Renal pelvis (tissue), 4 donors: Measurements from ENCODE around the gene ISL2. TPM values are rescaled to one million over a fixed set of nuclear protein-coding genes. Genes with fewer than 3 reads are reported as not detected.

Source experiments
- DNase-seq: peaks from one replicate; pipeline ENCODE4 v3.0.0-alpha.2; 2013
- polyA plus RNA-seq, 3 donors: library from polyadenylated mRNA; unstranded; fragments of 120-200 nt; gene quantifications; one replicate each; pipeline ENCODE4 v1.2.1, GENCODE V29; 2013; ENCODE audit not compliant: insufficient read length in 3 of 3

ISL2 gene
- polyA plus RNA-seq, 3 donors, result 0.14 TPM; not detected in 2

GRCh38 chr15:76376816-76377215 is 40.2 kb downstream of the ISL2 start:
- DNase-seq, result no peak

DNA sequence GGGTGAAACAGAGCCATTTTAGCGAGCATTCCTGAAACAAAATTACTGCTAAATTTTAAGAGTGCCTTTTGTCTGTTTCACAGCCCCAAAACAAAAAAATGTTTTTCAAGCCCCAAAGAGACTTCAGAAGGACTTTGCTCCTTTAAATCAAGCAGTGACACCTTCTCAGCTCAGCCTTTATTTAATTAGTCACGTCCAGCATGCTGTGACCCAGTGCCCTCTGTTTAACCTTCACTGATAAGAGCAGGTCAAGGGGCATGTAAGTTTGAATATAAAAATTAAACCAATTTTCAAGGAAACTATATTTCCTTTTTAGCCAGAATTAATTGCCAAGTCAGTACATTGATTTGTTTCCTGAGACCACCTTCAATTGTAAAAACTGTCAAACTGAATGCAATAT is 40.6 kb downstream of the ISL2 start:
- no peak for DNase-seq

- no peak for DNase-seq
These were observed 41.2 kb downstream of the ISL2 start for GRCh38 chr15:76377751-76378150.

DNA sequence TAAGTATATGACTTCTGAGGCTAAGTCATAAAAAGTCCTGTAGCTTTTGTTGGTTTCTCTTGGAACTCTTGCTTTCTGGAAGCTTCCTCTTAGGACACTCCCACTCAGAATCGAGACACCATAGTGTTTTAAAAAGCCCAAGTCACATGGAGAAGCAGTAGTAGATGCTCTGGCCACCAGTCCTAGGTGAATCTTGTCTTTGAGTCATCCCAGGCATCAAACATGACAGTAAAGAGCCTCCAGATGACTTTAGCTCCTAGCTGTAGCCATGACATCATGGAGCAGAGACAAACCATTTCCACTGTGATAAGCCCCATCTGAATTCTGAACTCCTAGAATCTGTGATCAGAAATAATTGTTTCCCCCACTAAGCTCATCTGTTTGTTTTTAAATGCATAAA is 42.1 kb downstream of the ISL2 start:
- no peak for DNase-seq

- no peak for DNase-seq
These were observed 43.7 kb downstream of the ISL2 start for GRCh38 chr15:76380249-76380648.

- no peak for DNase-seq
These were observed 44.8 kb downstream of the ISL2 start for GRCh38 chr15:76381366-76381765.

DNA sequence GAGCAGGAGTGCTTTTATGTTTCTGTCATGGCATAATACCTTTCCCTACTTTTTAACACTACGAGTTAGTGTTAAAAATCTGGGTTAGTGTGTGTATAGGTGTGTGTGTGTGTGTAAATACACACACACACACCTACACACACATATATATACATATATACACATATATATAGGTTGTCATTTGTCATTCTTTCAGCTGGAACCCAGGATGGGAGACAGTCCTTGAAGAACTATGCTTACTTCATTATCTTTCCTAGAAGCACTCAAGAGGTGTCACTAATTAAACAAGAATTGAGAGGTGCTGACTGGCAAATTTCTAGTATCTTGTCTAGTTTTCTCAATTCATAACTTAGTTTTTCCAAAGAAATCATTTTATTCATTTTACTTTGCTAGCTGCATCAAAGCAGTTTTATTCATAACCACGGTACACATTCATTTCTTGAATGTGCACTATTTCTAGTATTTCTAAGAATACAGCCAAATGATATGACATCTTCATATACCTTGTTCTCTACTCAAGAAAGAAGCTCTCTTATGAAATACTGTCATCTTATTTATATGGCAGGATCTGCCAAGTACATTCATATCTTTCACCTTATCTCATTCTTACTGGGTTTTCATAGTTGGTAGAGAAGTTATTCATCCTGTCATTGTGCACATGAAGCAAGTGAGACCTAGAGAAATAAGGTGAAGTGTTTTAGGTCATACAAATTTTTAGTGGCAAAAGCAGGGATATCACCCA is 46.6 kb downstream of the ISL2 start:
- DNase-seq, result no peak

GRCh38 chr15:76384409-76384808 is 47.8 kb downstream of the ISL2 start:
- DNase-seq, result no peak

DNA sequence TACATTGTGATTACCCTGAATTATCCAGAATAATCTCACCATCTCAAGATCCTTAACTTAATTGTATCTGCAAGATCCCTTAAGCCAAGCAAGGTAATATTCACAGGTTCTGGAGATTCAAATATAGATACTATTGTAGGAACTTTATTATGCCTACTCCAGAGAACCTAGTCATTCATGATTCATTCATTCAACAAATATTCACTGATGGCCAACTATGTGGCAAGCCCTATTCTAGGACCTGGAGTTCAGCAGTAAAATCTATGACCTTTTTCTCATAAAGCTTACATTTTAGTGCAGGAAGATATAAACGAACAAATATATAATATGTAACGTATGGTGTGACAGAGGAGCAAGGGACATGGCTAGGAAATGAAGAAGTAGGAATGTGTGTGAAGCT is 49.6 kb downstream of the ISL2 start:
- DNase-seq, result no peak

DNA sequence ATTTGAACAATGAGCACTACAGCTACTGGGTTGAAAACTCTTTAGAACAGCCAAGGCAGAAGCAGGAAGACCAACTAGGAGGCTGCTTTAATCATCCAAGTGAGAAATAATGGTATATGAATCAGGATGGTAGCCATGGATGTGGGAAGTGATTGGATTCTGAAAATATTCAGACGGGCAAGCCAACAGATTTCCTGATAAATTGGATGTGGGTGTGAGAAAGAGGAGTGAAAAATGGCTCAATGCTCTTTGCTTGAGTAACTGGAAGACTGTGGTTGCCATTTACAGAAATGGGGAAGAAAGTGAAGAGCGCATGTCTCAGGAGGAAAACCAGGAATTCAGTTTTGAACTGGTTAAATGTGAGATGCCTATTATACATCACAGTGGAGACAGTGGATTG is 50.4 kb downstream of the ISL2 start:
- DNase-seq, result no peak

DNA sequence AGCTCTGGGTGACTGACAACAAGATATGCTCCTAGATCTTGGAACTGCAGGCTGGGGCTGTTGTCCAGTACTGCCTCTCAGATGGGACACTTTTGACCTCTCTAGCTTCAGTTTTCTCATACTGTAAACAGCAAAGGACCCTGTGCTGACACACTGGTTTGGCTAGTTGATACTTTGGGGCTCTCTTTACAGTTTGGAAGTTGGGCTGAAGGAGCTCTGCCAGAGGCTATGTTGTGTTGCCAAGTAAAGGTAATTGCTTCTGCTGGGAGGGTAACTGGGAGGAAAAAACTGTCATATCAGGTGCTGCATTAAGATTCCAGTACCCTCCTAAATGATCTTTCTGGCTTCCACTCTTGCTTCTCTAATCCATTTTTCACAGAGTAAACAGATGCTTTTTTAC is 54.0 kb downstream of the ISL2 start:
- DNase-seq, result no peak

GRCh38 chr15:76391309-76391708 is 54.7 kb downstream of the ISL2 start:
- DNase-seq, result no peak

- DNase-seq, result no peak
These were observed 55.3 kb downstream of the ISL2 start for GRCh38 chr15:76391847-76392246.

Other genes starting within 250 kb of the ISL2 start
- 100 to 1,000 TPM; 160 to 167 (median 160) TPM for gene ETFA, start 25.3 kb upstream of the ISL2 start, polyA plus RNA-seq